NCI-H446 (cell line): ENCODE data around the gene HSPG2.
A peak's percentile ranks its signal among the peaks of the same experiment; 100 is the strongest.
"Not testable (repeated sequence)": the region's sequence is repeated elsewhere in the genome, so short reads cannot be mapped to it uniquely, and the experiment has no call there.

Experiments used
- DNase-seq, 2 experiments: peaks; one replicate each; lab custom pipeline; 2025; lab: John Stamatoyannopoulos, UW

The HSPG2 gene

DNA sequence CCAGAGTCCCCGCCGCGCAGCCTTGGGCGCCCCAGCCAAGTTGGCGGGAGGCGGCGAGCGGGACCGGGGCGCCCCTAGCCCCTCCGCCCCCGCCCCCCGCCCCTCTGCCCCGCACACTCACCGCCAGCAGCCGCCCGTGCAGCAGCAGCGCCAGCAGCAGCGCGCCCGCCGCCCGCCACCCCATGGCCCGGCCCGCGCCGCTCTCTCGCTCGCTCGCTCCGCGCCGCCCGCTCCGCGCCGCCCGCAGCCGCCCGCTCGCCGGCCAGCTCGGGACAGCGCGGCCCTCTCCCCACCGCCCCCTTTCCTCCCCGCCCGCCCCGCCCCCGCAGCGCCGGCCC is at the start of gene HSPG2:
Gene HSPG2, minus strand, starts transcription at position 277 of the 338 bp plus-strand sequence. Its CDS starts 93 bp downstream, at position 184.
- DNase-seq, result peak in 1 of 2 experiments; percentile 56

DNA sequence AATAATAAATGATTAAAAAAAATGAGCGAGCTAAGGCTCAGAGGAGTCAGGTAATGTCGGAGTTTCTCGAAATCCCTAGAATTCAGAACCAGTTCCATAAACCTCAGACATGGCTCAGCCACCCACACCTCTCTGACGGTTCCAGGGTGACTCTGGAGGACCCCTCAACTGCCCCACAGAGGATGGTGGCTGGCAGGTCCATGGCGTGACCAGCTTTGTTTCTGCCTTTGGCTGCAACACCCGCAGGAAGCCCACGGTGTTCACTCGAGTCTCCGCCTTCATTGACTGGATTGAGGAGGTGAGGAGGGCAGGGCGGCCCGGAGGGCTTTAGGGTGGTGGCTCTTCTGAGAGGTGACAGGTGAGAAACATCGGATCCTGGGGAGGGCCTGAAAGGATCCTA is 49.3 kb upstream of the HSPG2 start:
- DNase-seq, result not testable (repeated sequence)

DNA sequence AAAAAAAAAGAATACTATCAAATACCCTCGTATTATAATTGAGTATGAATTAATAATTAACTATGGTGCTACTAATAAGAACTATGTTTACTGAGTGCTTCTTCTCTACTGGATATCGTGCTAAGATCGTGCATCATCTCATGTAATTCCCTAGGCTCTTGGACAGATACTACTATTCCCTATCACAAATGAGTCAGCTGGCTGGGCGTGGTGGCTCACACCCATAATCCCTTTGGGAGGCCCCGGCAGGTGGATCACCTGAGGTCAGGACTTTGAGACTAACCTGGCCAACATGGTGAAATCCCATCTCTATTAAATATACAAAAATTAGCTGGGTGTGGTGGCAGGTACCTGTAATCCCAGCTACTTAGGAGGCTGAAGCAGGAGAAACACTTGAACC is 48.8 kb upstream of the HSPG2 start:
- DNase-seq, result not testable (repeated sequence)

DNA sequence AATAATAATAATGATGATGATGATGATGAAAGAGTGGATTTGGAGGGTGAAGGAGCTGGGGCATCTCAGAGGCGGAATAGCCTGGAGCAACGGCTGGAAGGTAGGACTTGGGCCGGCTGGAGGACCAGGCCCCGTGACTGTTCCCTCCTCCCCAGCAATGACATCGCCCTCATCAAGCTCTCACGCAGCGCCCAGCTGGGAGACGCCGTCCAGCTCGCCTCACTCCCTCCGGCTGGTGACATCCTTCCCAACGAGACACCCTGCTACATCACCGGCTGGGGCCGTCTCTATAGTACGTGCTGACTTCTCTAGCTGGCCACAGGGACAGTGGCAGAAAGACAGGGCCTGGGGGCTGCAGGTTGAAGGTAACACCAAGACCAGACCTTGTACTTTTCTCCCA is 46.4 kb upstream of the HSPG2 start:
- not testable (repeated sequence) for DNase-seq

DNA sequence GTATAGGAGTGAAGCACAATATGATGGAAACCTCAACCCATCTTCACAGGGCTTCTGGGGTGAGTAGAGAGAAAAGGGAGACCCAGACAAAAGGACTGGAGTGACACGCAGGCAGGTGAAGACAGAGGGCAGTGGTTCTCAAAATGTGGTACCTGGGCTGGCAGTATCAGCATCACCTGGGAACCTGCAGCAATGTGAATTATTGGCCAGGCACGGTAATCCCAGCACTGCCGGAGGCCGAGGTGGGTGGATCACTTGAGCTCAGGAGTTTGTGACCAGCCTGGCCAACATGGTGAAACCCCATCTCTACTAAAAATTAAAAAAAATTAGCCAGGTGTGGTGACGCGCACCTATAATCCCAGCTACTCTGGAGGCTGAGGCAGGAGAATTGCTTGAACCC is 45.0 kb upstream of the HSPG2 start:
- not testable (repeated sequence) for DNase-seq

DNA sequence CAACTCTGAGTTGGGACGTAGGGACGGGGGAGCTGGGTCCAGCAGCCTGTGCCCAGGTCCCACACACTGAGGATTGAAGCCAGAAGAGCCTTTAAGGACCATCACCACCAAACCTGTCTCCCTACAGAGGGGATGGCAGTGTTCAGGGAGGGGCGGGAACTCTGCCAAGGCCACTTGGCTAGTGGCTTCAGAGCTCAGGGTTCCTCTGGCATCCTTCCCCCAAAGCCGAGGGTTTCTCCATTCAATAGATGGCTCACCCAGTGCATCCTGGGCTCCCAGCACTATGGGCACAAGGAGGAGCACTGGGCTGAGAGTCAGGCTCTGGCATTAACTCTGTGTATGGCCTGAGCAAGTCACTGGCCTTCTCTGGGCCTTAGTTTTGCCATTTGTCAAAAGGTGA is 44.1 kb upstream of the HSPG2 start:
- peak in 1 of 2 experiments; percentile 7 for DNase-seq

DNA sequence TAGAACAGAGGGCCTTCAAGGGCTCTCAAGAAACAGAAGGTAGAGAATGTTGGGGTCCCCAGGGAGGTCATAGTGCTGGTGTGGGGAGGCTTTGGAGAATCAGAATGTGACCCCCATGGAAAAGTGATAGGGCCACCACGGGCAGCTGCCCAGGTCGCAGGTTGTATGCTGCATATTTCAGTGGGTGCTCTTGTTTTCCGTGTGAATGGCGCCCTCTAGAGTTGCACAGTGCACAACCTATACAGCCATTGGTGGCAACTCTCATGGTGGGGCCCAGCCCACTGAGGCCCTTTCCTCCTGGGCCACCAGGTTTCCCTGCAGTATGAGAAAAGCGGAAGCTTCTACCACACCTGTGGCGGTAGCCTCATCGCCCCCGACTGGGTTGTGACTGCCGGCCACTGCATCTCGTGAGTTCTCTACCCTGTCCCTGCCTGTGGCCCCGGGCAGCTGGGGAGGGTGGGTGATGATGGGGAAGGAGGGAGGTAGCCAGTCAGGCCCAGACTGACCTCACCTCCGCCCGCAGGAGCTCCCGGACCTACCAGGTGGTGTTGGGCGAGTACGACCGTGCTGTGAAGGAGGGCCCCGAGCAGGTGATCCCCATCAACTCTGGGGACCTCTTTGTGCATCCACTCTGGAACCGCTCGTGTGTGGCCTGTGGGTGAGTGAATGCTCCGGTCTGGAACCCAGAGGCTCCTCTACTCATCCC is 43.6 kb upstream of the HSPG2 start:
- DNase-seq, result not testable (repeated sequence)

DNA sequence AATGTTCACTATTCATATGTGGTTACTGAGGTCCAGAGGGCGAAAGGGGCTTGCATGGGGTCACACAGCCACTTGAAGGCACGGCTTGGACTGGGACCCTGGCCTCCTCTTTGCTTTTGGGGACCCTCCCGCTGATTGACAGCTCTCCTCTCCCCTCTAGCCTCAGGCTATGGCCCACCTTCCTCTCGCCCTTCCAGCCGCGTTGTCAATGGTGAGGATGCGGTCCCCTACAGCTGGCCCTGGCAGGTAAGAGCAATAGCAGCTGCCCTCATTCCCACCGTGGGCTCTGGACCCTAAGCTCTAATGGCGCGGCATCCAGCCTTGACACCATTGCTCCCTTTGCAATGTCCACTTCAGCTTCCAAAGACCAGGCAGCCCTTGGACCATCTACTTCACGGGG is 41.1 kb upstream of the HSPG2 start:
- not testable (repeated sequence) for DNase-seq

DNA sequence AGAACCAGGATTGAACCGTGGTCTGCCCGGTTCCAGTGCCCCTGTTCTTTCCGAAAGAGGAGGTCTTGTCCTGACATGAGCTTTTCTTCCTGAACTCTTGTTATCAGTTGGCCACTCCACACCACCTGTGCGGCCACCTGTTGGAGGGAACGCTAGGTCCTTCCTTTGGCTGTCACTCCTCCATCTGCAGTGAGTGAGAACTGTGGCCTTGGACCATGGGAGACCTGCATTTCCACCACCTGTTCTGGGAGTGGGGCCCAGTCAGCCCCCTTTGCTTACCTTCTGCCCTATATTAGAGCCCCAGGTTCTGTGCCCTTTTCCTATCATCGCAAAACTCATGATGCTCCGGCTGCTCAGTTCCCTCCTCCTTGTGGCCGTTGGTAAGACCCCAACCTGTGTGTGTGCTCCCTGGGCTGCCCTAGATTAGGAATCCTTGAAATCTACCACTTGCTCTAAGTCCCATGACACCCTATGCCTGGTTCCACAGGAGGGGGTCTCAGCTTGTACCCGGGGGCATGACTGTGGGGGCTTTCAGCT is 39.7 kb upstream of the HSPG2 start, which contains the start of gene CELA3B:
Gene CELA3B, plus strand, starts transcription at position 320 of the 537 bp plus-strand sequence. Its CDS starts 18 bp downstream, at position 338.
- DNase-seq, result not testable (repeated sequence)

DNA sequence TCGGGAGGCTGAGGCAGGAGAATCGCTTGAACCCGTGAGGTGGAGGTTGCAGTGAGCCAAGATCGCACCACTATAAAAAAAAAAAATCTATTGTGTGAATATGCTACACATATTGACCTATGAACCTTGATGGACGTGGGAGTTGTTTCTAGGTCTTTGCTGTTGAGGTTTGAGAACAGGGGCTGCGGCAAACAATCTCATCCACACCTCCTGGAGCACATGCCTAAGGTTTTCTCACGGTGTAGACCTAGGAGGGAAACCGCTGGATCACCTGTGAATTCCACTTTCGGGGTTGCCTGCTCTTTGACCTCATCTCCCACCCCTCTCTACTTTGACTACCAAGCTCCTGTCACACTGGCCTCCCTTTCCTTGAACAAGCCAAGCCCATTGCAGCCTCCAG is 38.2 kb upstream of the HSPG2 start:
- DNase-seq, result not testable (repeated sequence)

DNA sequence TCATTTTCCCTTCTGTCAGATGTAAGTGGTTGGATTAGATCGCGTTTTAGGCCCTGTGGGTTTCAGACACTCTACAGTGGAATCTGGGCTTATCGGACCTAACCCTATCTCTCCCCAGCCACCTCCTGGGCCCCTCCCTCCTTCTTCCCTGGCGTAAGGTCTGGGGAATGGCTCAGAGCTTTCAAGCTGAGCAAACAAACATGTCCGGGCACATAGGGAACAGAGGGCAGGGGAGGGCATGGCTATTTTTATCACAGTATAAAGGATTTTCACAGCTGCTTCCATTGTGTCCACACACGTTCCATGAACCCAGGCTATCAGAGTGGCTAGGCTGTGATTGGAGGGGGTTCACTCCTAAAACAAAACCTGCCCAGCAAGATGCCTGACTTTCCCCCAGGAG is 37.6 kb upstream of the HSPG2 start:
- DNase-seq, result not testable (repeated sequence)

DNA sequence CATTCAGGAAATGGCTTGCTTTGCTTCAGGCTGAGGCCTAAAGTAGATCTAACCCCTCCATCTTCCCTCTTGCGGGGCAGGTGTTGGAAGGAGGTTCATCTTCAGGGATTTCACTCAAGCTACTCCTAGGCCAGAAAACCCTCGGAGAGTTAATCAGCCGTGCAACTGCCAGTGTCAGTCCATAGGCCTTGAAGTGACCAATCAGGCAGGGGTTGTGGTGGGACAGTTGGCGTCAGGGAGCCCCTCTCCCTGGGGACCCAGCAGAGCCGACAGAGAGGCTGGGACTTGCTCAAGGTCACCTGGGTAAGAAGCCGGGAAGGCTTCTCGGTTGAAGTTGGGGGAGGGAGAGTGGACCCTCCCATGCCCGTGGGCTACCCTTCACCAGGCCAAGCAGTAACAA is 36.8 kb upstream of the HSPG2 start:
- not testable (repeated sequence) for DNase-seq

DNA sequence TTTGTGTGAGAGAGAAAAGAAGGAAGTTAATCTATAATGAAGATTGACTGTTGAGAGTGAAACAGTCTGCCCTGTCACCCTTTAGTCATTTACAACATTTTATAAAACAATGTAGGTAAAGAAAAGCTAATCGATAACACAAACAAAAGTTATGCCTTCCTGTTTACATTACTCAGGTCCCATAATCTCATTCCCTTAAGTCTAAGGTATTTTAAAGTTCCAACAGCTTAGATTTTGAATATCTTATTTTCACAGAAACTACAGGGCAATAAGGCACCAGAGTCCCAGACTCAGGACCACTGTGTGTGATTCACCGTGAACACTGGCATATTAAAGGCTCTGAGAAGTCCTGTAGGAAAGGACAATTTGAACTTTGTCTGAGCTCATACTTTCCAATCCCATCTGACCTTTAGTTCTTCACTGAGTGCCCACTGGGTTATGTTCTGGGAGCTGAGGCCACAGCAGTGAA is 35.9 kb upstream of the HSPG2 start:
- not testable (repeated sequence) for DNase-seq

DNA sequence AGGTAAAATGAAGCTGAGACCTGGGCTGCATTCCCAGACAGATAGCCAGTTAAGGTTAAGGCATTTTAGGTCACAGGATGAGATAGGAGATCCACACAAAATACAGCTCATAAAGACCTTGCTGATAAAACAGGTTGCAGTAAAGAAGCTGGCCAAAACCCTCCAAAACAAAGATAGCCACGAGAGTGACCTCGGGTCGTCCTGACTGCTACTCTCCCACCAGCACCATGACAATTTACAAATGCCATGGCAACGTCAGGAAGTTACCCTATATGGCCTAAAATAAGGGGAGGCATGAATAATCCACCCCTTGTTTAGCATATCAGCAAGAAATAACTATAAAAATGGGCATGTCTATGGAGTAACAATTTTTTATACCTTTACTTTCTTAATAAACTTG is 33.4 kb upstream of the HSPG2 start:
- DNase-seq, result not testable (repeated sequence)

DNA sequence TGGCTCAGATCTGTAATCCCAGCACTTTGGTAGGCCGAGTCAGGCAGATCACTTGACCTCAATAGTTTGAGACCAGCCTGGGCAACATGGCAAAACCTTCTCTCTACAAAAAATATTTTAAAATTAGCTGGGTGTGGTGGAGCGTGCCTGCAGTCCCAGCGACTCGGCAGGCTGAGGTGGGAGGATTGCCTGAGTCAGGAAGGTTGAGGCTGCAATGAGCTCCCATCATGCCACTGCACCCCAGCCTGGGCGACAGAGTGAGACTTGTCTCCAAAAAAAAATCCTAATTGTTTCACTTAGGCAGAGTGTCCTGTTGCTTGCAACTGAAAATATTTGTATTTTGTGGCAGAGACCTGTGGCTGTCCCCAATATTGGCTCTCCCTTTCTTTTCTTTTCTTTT is 32.0 kb upstream of the HSPG2 start:
- DNase-seq, result not testable (repeated sequence)

DNA sequence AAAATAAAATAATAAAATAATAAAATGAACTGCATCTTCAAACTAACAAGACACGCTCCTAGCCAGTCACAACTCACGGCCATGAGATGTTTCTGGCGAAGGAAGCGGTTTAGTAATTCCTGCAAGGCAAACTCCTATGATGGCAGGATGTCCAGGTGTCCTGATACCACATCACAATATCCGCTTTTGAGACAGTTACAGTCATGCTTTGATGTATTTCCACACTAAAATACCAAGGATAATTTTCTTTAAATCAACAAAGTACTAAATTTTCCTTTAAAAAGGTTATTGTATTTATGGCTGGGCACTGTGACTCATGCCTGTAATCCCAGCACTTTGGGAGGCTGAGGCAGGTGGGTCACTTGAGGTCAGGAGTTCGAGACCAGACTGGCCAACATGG is 30.1 kb upstream of the HSPG2 start:
- not testable (repeated sequence) for DNase-seq

DNA sequence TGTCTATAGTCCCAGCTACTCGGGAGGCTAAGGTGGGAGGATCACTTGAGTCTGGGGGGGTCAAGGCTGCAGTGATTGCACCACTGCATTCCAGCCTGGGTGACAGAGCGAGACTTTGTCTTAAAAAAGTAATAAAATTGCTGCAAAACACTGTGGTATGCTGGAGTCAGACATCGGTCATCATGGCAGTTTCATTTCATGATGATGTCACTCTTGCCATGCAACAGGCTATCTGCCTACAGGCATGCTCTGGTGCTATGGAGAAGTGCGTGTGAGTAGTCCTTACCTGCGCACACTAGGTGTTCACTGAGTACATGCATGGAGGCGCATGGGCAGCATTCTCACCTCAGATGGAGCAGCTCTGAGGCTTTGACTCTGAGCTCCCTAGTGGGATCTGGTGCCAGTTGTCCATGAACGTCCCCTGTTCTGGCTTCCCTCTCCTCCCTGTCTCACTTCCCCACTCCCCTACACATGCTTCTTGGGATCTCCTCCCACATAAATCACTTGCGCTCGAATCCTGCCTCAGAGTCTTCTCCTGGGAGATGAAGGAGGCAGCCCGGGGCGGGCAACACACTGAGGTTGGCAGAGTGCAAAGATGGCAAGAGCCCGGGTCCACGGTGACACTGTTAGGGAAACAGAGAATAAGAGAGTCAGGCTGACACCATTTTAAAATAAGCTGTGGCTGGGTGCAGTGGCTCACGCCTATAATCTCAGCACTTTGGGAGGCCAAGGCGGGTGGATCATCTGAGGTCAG is 29.3 kb upstream of the HSPG2 start:
- no peak for DNase-seq

DNA sequence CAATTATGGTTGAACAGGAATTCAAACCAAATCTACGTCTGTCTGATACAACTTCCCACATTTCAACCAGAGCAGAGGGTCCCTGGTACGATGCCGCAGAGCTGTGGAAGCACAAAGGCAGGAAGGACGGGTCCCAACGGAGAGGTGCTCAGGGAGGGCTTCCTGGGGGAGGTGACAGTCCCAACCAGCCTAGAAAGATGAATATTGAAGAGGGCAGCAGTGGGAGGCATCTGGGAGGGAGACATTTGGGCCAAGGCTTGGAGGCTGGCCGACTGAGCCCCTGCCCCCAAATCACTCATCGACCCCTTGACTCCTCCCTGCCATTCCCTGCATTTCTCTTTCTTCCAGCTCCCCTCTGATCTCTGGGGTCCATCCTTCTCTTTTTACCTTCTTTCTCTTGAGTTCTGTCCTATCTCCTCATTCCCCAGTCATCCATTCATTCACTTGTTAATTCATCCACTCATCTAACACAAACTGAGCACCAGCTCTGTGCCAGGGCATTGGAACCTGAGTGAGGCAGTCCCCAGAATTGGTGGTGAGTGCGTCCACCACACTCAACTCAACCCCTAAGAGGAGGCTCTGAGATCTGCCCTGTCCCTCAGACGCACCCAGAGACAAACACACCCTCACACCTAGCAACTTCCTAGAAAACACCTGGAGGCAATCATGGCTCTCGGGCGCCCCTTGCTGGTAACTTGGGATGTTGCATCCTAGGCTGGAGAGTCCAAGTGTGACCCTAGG is 26.5 kb upstream of the HSPG2 start:
- peak; percentile 67 to 70 for DNase-seq

DNA sequence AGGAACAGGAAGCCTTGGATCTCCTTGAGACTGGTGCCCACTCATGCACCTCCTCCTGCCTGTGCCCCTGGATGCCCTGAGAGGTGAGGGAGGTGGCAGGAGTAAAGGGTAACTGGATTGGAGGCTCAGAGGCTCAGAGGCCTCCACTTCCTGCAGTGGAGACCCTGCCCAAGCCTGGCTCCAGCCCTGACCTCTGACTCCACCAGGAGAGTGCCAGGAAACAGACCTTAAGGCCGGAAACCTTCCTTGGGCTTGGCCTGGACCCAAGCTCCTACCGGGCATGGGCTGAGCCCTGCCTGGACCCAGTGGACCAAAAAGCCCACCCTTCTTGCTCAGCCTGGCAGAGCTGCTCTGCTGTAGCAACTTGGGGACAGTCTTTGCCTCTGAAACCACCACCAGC is 24.7 kb upstream of the HSPG2 start:
- DNase-seq, result no peak

DNA sequence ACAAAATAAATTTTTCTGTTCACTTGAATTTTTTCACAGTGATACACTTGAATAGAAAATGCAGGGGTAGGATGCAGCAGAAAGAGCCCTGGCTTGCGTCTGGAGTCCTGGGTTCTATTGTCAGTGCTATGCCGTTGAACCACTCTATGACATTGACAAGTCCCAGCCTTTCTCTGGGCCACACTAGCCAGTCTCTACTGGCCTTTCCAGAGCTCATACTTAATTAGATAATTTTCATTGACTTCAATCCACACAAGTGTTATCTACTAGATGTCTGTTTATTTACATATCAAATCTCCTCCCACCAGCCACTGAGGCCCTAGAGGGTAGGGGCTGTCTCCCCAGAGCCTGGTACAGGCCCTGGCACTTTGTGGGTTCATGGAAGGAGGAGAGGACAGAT is 24.2 kb upstream of the HSPG2 start:
- no peak for DNase-seq

DNA sequence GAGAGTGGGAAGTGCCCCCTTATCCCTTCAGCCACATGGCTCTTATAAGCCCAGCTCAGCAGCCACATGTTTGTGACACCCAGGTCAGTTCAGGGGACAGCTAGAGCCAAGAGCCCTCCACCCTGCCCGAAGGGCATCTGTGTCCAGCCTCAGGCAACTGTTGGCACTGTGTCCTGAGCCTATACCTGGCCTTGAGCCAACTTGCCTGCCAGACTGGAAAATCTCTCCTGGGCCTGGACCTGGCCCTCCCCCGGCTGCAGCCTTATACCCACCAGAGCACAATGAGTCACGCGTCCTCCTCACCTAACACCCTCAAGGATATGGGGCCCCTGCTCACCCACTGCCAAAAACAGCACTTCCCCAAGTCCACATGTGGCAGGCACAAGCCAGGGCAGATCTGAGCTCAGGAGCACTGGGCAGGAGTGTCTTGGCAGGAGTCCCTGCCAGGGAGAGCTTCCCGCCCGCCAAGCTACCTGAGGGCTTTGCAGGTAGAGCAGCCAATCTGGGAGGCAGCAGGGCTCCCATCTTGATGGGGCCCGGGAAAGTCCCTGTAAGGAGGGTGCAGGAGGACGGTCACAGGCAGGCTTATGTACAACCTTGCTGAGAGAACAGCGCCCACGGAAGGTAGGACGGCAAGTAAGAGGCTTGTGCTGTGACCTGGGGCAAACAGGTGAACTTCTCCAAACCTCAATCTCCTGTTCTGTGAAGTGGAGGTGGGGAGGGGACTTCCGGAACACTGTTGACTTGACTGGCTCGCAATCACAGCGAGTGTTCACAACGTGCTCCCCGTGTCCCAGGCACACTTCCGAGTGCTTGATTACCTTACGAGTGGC is 19.8 kb upstream of the HSPG2 start:
- DNase-seq, result peak in 1 of 2 experiments; percentile 36
